ENCODE results near the gene BATF.
"Not testable (repeated sequence)": the region's sequence is repeated elsewhere in the genome, so short reads cannot be mapped to it uniquely, and the experiment has no call there.

- not testable (repeated sequence) for TF ChIP-seq CEBPB (IDR thresholded peaks at IDR 0.05); TAF1 (IDR thresholded peaks at IDR 0.05; ENCODE audit: low read depth); CREB1 (IDR thresholded peaks at IDR 0.05; ENCODE audit: low read depth); USF1 (IDR thresholded peaks at IDR 0.05); EP300 (IDR thresholded peaks at IDR 0.05; ENCODE audit: borderline replicate concordance); REST (IDR thresholded peaks at IDR 0.05; ENCODE audit: low read depth); TCF12 (IDR thresholded peaks at IDR 0.05; ENCODE audit: low read depth); MAX (IDR thresholded peaks at IDR 0.05)
These were observed 48.1 kb upstream of the BATF start for GRCh38 chr14:75474127-75474526.

All from Ishikawa (cell line).